ENCODE data around the gene TRIM45.

TRIM45 gene

GRCh38 chr1:117061986-117062415 lies 59.5 kb downstream of the TRIM45 start:
- POLR2A ChIA-PET: interaction anchor here (0.7 kb wide), 1 partner anchor 53 kb away, joined by 8 read pairs; no protein-coding TSS in a partner anchor
- TF ChIP-seq CTCF (IDR thresholded peaks at IDR 0.05; ENCODE audit: control extremely low read depth, extremely low read depth, low read depth, missing control alignments): no peak
- CTCF ChIA-PET: interaction anchor here (0.9 to 1.7 kb wide), 7 partner anchors 10 to 833 kb away, joined by 3 to 5 read pairs (median 4); no protein-coding TSS in a partner anchor
- peak; percentile 63 for DNase-seq (ENCODE audit: extremely low spot score)

All from GM10248 (cell line).